GM18519 (cell line): ENCODE data around the gene AGPAT3.

Experiments used
- ATAC-seq: cut with Tn5 transposase; IDR thresholded peaks from one replicate; pipeline ENCODE4 v1.9.1; 2021; ENCODE audit warnings: mild to moderate bottlenecking, moderate library complexity; ENCODE audit not compliant: unreplicated experiment, low FRiP score

Gene AGPAT3

DNA sequence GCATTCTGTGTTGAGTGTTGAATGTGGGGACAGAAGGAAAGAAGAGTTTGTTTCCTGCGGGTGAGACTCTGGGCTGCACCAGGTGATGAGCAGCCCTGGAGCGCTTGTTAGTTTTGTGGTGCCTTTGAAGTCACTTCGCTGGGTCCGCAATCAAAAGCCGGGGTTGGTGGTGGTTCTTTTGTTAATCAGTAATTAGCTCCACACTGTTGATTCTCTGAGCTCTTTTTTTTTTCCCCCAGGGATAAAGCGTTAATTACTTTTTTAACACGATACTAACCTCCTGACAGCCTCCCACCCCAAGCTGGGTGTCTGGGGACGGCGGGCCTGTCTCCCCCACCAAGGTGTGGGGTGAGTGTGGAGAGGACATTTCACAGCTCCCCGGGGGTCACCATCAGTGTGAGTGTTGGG is 56.6 kb downstream of the AGPAT3 start:
- ATAC-seq = no peak

DNA sequence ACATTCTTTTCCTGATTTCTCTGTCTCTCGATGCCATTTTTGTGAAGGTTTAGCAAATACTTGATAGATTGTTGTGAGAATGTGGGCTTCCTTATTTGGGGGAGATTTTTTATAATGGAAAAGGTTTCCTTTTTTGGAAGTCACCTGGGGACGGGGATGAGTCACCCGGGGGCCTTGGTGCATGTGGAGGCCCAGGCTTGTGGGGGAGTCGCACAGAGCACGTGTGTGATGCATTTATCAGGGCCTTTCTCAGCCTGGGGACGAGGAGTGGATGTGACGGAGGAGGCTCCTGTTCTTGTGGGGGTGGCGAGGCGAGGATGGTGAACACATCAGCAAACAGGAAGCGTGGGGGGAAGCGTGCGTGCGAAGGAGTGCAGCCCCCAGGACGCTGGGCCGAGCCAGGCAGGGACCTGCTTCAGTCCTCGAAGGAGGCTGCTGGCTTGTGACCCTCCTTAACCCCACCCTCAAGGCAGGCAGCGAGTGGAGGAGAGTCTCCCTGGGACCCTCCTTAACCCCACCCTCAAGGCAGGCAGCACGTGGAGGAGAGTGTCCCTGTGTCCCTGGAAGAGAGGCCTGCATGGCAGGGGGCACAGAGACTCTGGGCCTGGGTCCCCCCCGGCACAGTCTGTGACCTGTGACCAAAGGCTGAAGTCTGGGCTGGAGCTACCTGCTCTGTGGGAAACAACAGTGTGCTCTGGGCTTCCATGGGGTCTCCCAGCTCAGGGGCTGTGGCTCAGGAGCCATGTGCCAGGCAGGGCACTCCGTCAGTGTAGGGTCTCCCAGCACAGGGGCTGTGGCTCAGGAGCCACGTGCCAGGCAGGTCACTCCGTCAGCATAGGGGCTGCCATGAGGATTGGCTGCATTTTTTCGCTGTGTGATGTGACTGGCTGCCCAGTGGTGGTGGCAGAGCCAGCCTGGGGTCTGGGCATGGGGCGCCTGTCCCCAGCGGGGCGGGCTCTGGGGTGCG is 57.2 kb downstream of the AGPAT3 start:
- ATAC-seq = no peak

DNA sequence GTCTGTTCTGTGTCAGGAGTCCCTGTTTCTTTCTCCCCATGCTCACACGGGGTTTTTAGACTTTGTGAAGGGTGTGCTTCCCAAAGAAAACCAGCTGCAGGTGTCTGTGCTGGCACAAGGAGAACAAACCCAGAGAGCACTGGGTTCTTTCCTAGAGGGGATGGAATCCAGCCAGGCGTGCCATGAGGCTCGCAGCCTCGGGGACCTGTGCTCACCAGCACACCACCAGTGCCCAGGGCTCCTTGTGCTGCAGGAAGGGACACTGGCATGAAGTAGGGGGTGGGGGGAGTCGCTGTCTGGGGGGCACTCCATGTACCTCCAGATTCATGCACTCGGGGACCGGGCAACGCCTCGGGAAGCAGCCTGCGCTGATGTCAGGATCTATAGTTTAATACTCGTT is 57.9 kb downstream of the AGPAT3 start:
- no peak for ATAC-seq

DNA sequence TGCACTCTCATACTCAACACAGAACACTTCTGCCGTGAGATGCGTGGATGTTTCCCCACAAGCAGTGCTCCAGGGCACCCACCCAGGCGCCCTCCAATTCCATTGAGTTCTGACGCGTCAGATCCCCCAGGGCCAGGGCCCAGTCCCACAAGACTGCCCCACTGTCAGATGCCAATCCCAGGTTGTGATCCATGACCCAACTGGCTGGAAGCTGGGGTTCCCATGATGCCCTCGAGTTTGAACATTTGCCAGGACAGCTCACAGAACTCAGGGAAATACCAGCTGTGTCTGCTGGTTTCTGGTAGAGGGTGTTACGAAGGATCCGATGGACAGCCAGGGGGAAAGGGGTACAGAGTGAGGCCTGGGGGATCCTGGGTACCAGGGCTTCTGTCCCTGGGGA is 58.4 kb downstream of the AGPAT3 start:
- ATAC-seq = no peak

DNA sequence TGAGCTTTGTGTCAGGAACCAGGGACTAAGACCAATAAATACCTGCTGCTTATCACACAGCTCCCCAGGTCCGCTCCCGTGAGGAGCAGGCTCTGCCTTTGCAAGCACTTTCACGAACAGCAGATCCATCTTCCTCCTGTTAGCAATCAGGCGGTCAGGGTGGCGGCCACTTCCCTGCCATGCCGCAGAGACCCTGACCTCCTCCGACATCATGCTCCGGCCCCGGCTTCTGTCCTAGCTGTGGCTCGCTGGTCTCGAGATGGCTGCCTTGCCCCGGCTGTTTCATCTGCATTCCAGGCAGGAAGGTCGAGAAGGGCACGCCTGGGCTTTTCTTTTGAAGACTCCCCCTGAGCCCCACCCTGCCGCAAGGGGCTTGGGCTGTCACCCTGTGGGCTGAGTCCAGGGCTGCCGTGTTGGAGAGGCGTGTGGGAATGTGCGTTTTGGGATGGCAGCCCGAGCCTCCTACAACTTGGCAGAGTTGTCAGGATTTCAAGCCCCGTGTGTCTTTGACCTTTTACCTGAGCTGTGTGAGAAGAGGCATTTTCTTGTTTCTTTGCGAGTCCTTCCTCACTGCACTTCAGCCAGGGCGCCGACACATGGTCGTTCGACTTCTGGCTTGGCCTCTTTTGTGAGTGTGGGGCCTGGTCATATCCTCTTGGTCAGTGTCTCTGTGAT is 59.5 kb downstream of the AGPAT3 start:
- no peak for ATAC-seq

DNA sequence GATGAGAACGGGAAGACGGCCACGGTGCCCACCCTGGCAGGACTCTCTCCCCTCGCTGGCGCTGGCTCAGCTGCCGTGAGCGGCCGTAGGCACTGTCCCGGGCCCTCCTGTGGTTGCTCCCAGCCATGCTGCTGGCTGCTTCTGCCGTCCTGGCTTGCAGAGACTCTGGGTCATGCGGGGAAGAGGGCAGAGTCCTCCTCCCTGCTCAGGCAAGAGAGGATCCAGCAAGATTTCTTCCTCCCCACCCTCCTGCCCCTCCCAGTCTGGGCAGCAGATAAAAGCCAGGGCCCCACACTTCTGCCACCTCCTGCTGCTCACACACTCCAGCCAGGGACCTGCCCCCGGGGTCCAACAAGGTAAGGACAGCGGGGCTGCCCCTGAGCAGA is 60.1 kb downstream of the AGPAT3 start:
- no peak for ATAC-seq

DNA sequence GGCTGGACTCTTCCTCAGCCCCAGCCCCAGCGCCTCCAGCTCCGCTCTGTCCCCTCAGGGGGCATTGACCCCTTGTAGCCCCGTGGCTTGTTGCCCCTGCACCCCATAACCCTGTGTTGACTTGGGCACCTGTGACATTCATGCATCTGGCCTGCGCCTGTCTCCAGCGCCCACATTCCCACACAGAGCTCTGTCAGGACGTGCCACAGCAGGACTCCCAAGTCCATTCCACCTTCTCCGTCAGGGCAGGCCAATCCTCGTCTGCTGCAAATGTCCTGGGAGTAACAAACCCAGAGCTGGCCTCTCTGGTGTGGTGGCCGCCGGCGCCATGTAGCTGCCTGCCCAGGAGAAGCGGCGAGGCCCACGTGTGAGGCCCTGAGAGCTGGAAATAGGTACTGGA is 60.6 kb downstream of the AGPAT3 start:
- no peak for ATAC-seq

DNA sequence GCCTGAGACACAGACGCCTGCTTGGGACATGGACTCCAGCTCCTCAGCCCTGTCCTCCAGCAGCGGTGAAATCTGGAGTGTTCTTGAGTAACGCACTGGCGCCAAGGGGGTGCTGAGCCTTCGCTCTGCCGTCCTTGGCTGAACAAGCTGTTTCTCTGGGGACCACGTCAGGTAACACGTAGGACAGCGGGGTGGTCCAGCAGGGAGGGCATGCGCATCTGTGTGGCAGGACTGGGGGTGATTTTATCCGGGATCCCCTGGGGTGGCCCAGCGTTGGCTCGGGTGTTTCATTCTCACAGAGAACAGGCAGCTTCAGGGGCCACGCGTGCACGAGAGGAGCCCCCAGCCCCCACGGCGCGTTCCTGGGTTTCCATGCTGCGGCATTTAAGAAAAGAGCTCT is 61.2 kb downstream of the AGPAT3 start:
- ATAC-seq = no peak

DNA sequence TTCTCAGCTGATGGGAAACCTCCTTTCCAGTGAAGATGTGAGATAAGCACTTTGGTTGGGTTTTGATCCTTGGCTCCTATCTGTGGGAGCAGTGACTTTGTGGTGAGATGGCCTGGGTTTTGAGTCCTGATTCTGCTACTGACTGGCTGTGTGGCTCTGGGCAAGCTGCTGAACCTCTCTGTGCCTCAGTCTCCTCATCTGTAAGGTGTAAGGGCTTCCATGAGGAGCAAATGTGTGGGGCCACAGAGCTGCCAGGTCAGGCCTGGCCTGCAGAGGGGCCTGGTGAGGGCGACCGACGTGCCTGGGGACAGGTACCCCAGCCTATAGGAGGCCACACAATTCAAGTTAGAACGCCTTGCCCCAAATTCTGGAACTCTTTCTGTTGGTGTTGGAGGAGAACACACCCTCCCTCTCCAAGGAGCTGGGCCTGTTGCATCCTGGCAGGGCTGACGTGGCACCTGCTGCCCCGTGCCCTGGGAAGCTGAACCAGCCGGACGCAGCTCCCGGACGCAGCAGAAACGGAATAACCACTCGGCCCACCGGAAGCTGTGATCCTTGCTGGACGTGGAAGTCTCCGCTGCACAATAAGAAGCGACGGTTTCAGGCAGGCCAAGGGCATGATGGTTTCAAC is 62.7 kb downstream of the AGPAT3 start:
- ATAC-seq = no peak

DNA sequence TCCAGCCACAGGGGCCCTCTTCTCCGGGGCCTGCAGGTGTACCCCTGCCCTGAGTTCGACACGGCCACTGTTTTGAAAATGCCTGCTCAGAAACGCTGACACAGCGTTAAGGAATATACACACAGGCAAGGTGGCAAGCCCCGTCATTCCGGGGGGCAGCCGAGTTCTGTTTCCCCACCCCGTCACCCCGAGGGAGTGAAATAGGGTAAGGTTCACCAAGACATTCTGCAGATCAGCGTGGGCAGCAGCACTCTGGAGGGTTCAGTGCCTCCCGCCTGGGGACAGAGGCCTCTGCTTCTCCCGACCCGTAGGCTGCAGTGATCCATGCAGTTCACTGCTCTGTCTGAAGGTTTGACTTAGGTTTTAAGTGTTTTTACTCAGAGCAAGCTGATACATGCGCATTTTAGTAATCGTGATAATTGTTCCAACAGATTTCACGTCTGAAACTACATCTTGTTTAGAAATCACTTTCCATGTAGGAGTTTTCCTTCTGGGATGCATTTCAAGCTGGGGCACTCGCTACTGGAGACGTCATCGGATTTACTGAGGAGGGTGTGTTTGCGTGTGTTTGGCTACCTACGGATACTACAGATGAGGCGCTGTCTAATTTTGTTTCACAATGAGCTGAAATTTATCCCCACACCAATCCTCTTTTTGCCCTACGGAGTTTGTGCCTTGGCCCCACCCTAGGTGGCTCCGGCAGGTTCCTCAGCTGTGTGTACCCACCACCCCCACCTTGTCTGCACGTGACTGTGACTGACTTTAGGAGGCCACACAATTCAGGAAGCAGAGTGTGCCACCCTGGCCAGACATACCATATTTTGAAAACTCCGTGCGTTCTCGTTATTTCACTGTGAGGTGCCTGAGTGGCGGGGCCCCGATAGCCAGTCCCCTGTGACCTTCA is 63.5 kb downstream of the AGPAT3 start:
- ATAC-seq = no peak

DNA sequence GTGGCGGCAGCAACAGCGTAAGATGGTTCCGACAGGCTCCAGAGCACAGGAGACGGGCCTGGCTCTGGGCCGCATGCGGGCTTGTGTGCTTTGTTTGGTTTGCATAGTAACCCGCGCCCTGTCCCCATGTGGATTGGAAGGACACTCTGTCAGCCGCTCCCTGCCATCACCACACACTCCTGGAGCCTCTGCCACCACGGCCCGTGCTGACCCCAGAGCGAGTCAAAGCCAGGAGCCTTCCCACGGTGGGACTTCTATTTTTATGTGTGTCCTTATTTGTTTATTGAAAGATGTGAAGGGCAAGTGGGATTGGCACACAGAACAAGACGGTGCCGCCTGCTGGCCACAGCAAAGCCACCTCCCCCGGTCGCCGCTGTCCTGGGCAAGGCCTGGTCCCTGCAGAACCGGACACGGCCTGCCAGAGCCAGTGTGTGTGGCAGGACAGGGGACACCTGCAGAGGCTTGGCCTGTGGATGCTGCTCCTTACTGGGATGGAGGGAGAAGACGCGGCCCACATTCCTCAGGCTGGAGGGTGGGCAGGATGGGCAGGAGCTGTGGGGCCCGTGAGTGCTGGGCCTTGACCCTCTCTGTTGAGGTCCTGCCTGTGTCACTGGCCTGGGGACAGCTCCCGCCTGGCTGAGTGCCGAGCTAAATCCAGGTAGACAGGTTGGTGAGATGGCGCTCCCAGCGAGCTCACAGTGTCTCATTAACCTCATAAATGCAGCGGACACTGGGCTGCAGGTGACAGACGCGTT is 64.4 kb downstream of the AGPAT3 start:
- ATAC-seq = no peak

DNA sequence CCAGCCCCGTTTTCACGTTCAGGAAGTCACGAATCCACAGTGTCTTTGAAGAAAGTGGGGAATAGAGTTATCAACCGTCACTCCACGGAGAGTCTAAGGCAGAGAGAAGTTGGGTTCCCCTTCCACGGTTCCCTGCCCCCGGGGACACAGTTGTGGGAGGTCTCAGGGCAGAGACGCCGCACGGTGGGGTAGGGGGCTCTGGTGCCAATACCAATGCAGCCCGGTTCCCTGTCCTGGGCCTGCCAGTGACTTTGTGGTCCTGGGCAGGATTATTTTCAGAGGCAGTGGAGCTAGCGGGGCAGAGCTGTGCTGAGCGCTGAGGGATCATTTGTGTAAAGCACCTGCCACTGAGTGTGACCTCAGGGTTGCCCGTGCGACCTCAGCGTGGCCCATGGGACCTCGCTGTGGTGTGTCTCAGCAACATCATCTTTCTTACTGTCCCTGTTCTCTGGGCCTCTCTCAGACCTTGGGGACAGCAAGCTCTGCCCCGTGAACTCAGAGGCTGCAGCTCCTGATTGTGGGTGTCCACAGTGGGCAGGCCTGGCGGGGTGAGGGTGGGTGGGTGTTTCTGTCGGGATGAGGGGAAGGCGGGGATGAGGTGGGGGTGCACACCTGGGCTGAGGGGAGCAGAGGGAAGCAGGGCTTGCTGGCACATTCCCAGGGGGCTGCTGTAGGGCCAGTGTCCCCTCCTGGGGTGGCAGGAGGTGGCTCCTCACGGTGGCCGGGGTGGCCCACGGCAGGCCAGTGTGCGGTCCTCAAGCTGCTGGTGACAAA is 65.2 kb downstream of the AGPAT3 start:
- ATAC-seq = no peak

DNA sequence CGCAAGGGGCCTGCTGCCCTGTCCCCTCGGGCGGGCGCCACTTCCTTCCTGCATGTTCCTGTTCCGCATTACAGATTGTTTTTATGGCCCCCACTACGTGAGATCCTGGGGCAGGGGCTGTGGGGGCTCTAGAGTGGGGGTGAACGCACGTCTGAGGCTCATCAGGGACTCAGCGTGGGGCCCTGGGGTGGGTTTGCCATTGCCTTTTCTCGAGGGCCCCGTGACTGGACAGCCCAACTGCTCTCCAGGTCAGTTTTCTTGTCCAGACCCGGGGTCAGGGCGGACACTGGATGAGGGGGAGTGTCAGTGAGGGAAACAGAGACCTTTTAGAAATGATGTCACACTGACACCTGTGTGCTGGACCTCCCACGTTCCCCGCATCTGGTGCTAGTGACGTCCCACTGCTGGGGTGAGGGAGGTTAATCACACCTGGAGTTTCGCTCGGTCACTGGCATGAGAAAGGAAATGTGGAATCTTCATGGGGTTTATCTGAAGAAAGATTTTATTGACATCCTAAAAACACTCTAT is 65.9 kb downstream of the AGPAT3 start:
- no peak for ATAC-seq

DNA sequence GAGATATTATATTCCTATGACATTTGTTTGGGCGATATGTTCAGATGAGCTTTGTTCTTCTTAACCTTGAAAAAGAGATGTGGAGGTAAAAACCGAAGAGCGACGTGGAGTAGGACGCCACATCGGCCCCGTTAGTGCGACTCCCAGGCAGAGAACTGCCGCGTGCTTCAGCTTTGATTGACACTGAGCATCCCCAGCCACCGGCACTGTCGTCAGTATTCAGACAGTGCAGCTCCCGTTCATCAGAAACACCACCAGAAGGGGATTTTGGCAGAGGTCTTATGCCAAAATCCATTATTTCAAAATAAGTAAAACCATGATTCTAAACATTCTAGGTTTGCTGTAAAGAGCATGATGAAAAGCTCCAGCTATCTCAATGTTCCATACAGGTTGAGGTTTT is 66.5 kb downstream of the AGPAT3 start:
- ATAC-seq = no peak

DNA sequence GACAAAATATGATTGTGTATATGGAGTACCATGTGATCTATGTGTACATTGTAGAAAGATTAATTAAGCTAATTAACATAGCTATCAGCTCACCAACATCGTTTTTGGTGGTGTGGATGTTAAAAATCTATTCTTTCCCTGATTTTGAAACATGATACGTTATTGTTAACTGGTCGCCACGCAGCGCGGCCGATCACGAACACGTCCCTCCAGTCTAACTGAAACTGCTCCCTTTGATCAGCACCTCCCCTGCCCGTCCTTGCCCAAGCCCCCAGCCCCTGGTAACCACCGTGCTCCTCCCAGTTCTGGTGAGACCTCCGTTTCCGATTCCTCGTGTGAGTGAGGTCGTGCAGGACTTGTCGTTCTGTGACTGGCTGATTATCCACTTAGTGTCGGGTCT is 67.0 kb downstream of the AGPAT3 start:
- ATAC-seq = no peak

DNA sequence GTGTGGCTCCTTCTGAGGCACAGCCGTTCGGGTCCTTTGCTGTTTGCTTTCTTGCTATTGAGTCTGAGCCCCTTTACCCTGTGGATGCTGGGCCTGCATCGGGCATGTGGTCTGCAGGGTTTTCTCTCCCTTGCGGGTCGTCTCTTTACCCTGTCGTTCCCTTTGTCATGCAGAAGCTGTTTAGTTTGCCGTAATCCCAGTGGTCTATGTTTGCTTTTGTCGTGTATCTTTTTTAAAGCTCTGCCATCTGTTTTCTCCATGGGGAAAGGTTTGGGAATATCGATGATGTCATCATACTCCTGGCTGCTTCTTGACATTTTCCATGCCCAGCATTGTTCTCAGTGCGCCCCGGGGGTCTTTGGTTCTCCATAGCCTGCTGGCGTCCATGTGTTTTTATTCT is 68.2 kb downstream of the AGPAT3 start:
- no peak for ATAC-seq

DNA sequence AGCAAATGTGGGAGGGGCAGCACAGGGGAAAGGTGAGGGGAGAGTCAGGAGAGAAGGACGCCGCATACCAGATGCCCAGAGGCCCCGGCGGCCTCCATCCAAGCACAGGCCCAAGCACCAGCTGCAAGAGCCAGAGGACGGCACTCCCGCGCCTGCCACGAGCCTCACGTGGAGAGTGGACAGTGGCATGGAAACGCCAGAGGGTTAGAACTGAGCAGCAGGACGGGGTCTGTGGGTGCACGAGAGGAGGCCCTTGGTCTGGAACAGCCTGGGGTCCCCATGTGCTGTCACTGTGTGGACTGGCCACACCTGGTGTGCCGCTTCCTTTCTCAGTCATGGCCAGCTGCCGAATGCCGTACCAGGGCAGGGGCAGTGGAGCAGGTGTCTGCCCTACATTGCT is 68.7 kb downstream of the AGPAT3 start:
- ATAC-seq = no peak

DNA sequence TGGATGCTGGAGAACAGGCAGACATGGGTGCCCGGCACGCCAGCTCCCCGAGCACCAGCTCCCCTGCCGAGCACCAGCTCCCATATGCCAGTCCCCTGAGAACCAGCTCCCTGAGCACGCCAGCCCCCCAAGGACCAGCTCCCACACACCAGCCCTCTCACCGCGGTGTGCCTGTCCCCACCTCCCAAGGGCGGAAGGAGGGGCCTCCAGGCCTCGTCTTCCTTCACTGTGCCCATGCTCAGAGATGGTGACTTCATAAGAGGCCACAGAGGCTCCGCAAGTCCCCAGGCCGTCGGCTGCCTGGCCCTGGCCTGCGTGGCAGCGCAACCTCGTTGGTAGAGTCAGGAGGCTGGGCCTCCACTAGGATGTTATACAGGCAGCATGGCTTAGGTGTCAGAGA is 69.1 kb downstream of the AGPAT3 start:
- no peak for ATAC-seq
